Measurements from ENCODE around the gene XIRP2. TPM values are rescaled to one million over a fixed set of nuclear protein-coding genes. Genes with fewer than 3 reads are reported as not detected.
"Not testable (repeated sequence)": the region's sequence is repeated elsewhere in the genome, so short reads cannot be mapped to it uniquely, and the experiment has no call there.

XIRP2 gene
- total RNA-seq, 2 experiments from 2014 or later: not detected

DNA sequence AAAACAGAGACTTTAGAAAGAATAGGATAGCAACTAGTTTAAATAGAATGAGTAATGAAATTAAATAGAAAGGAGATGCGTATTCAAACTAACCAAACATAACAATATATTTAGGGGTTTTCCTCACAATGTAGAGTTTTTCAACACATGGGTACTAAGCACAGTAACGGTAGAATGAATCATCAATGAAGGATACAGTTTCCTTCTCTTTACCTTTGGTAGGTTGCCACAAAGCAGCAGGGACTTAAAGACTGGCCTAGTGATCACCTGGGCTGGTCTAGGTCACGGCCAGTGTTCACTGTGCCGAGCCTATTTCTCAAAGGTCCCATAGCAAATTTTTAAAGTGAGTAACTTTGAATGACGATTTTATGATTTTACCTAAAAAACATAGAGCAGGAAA lies 311.7 kb downstream of the XIRP2 start:
- DNase-seq: no peak
- Mint-ChIP-seq H3K4me1 (peaks cover 2% of the 10 kb centered on the region), H3K4me3 (no peak overlapping the region), H3K36me3 (no peaks in the 10 kb centered on the region), H3K27ac (no peak overlapping the region), H3K27me3 (no peaks in the 10 kb centered on the region), H3K9me3 (no peaks in the 10 kb centered on the region)

- H3K9me3 Mint-ChIP-seq: no peaks in the 10 kb centered on the region
- no peak overlapping the region for H3K4me3 Mint-ChIP-seq
- H3K27me3 Mint-ChIP-seq: no peaks in the 10 kb centered on the region
- no peak overlapping the region for H3K27ac Mint-ChIP-seq
- H3K36me3 Mint-ChIP-seq: no peaks in the 10 kb centered on the region
- no peak for DNase-seq
- no peaks in the 10 kb centered on the region for H3K4me1 Mint-ChIP-seq
Measured at GRCh38 chr2:167209784-167210183, 321.5 kb downstream of the XIRP2 start.

GRCh38 chr2:167212014-167212648 lies 323.9 kb downstream of the XIRP2 start:
- Mint-ChIP-seq H3K36me3 (no peaks in the 10 kb centered on the region), H3K27ac (no peak overlapping the region), H3K27me3 (no peaks in the 10 kb centered on the region), H3K4me1 (no peaks in the 10 kb centered on the region), H3K9me3 (no peaks in the 10 kb centered on the region), H3K4me3 (no peak overlapping the region)
- DNase-seq: no peak

GRCh38 chr2:167215595-167215994 lies 327.3 kb downstream of the XIRP2 start:
- no peaks in the 10 kb centered on the region for H3K27me3 Mint-ChIP-seq
- H3K27ac Mint-ChIP-seq: no peak overlapping the region
- DNase-seq: no peak
- H3K36me3 Mint-ChIP-seq: no peaks in the 10 kb centered on the region
- H3K4me3 Mint-ChIP-seq: no peak overlapping the region
- H3K9me3 Mint-ChIP-seq: no peaks in the 10 kb centered on the region
- no peaks in the 10 kb centered on the region for H3K4me1 Mint-ChIP-seq

DNA sequence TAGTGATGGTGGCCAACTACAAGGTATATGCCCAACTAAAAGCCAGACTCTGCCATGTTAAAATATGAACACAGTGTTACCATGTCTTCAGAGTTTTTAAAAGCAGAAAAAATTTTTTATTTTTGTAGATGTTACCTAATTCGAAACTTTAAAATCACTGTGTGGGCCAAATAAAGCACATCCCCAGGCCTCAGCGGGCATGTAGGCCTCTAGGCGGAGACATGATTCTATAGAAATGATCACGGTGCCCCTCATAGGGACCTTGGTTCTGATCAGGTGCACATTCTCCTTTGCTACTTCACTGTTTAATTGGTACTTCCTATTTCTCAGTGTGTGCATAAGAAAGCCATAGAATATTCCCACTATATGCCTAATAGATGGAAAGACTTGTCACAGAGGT lies 349.2 kb downstream of the XIRP2 start:
- Mint-ChIP-seq H3K4me1 (no peaks in the 10 kb centered on the region), H3K4me3 (no peak overlapping the region), H3K27ac (no peak overlapping the region), H3K36me3 (no peaks in the 10 kb centered on the region), H3K9me3 (no peaks in the 10 kb centered on the region), H3K27me3 (no peaks in the 10 kb centered on the region)
- DNase-seq: no peak

GRCh38 chr2:167240671-167241070 lies 352.4 kb downstream of the XIRP2 start:
- Mint-ChIP-seq H3K4me3 (no peak overlapping the region), H3K36me3 (no peaks in the 10 kb centered on the region), H3K27ac (no peak overlapping the region), H3K27me3 (no peaks in the 10 kb centered on the region), H3K9me3 (no peaks in the 10 kb centered on the region), H3K4me1 (no peaks in the 10 kb centered on the region)
- no peak for DNase-seq

DNA sequence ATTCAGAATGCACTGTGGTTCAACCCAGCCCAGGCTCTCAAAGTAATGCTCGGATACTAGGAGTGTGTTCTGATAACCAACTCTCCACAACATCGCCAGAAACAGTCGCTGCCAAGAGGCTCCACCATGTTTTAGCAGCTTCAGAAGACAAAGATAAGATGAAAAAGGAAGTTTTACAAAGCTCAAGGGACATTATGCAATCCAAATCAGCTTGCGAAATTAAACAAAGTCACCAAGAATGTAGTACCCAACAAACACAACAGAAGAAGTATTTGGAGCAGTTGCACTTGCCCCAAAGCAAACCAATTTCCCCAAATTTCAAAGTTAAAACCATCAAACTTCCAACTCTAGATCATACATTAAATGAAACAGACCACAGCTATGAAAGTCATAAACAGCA lies 360.9 kb downstream of the XIRP2 start:
- DNase-seq: no peak
- Mint-ChIP-seq H3K27me3 (peaks cover 4% of the 10 kb centered on the region), H3K27ac (no peak overlapping the region), H3K36me3 (no peaks in the 10 kb centered on the region), H3K4me1 (no peaks in the 10 kb centered on the region), H3K4me3 (no peak overlapping the region), H3K9me3 (peaks cover 2% of the 10 kb centered on the region)

- Mint-ChIP-seq H3K4me3 (no peak overlapping the region), H3K9me3 (peaks cover 2% of the 10 kb centered on the region)
Measured at GRCh38 chr2:167253025-167253424, 364.7 kb downstream of the XIRP2 start.

GRCh38 chr2:167254721-167255120 lies 366.4 kb downstream of the XIRP2 start:
- Mint-ChIP-seq H3K27ac (no peak overlapping the region), H3K4me3 (no peak overlapping the region), H3K9me3 (no peaks in the 10 kb centered on the region), H3K4me1 (no peaks in the 10 kb centered on the region), H3K27me3 (peaks cover 3% of the 10 kb centered on the region), H3K36me3 (no peaks in the 10 kb centered on the region)
- no peak for DNase-seq

More at GRCh38 chr2:167253025-167253424, 364.7 kb downstream of the XIRP2 start:
- no peak for DNase-seq
- Mint-ChIP-seq H3K27me3 (peaks cover under 1% of the 10 kb centered on the region), H3K4me1 (no peaks in the 10 kb centered on the region), H3K36me3 (no peaks in the 10 kb centered on the region), H3K27ac (no peak overlapping the region)

- peaks cover 3% of the 10 kb centered on the region for H3K27me3 Mint-ChIP-seq
- no peaks in the 10 kb centered on the region for H3K4me1 Mint-ChIP-seq
- no peak overlapping the region for H3K4me3 Mint-ChIP-seq
Measured at GRCh38 chr2:167258712-167259111, 370.4 kb downstream of the XIRP2 start.

GRCh38 chr2:167264380-167264779 lies 376.1 kb downstream of the XIRP2 start:
- DNase-seq: no peak
- Mint-ChIP-seq H3K4me3 (no peak overlapping the region), H3K4me1 (no peaks in the 10 kb centered on the region), H3K36me3 (no peaks in the 10 kb centered on the region), H3K27me3 (no peaks in the 10 kb centered on the region), H3K9me3 (peaks cover 16% of the 10 kb centered on the region), H3K27ac (no peak overlapping the region)

More at GRCh38 chr2:167258712-167259111, 370.4 kb downstream of the XIRP2 start:
- H3K9me3 Mint-ChIP-seq: no peaks in the 10 kb centered on the region
- no peak overlapping the region for H3K27ac Mint-ChIP-seq
- no peaks in the 10 kb centered on the region for H3K36me3 Mint-ChIP-seq
- DNase-seq: no peak

DNA sequence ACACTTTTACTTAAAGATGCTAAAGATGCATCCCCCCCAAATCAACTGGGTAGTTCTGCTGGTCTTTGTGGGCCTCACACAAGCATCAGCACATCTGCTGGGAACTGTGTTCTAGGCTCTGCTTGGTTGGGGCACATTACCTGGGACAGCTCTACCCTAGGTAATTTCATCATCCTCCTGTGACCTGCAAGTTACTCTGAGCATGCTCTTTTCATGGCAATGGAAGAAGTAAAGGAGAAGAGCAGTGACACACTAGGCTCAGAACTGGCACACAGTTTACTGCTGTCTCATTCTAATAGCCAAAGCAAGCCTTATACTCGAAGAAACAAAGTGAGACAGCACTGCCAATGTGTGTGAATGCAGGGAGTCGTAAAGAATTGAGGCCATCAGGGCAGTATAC lies 376.7 kb downstream of the XIRP2 start:
- no peak overlapping the region for H3K27ac Mint-ChIP-seq
- no peaks in the 10 kb centered on the region for H3K4me1 Mint-ChIP-seq
- peaks cover 19% of the 10 kb centered on the region for H3K9me3 Mint-ChIP-seq
- no peak overlapping the region for H3K4me3 Mint-ChIP-seq
- H3K36me3 Mint-ChIP-seq: no peaks in the 10 kb centered on the region
- DNase-seq: no peak
- no peaks in the 10 kb centered on the region for H3K27me3 Mint-ChIP-seq

- peaks cover 19% of the 10 kb centered on the region for H3K9me3 Mint-ChIP-seq
- no peak overlapping the region for H3K4me3 Mint-ChIP-seq
- no peak for DNase-seq
- no peak overlapping the region for H3K27ac Mint-ChIP-seq
- H3K36me3 Mint-ChIP-seq: no peaks in the 10 kb centered on the region
- no peaks in the 10 kb centered on the region for H3K4me1 Mint-ChIP-seq
- no peaks in the 10 kb centered on the region for H3K27me3 Mint-ChIP-seq
Measured at GRCh38 chr2:167265722-167266121, 377.4 kb downstream of the XIRP2 start.

DNA sequence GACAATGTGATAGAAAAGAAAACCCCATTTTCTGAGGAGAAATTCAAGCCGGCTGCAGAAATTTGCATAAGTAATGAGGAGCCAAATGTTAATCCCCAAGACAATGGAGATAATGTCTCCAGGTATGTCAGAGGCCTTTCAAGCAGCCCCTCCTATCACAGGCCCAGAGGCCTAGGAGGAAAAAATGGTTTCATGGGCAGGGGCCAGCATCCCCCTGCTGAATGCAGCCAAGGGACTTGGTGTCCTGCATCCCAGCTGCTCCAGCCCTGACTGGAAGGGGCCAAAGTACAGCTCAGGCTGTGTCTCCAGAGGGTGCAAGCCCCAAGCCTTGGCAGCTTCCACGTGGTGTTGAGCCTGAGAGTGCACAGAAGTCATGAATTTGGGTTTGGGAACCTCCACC lies 380.0 kb downstream of the XIRP2 start:
- H3K27me3 Mint-ChIP-seq, H3K4me1 Mint-ChIP-seq, H3K27ac Mint-ChIP-seq, H3K36me3 Mint-ChIP-seq, H3K4me3 Mint-ChIP-seq, DNase-seq: not testable (repeated sequence)
- peaks cover 19% of the 10 kb centered on the region for H3K9me3 Mint-ChIP-seq

DNA sequence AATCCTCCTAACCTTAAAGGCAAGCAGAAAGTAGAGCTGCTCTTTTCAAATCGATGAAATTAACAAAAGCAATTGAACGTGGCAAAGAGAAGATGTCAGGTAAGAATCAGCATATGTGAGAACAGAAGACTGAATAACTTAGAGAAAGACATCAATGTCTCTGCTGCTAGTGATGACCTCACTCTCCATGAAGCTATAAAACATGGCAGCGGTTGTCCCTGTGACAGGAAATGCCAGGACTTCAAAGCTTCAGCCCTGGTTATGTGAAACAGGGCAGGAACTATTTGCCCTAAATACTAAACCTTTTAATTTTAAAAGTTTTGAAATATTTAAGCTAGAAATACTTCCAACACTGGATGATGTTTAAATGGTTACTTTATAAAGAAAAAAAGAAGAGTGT lies 383.7 kb downstream of the XIRP2 start:
- Mint-ChIP-seq H3K4me3 (no peak overlapping the region), H3K4me1 (no peaks in the 10 kb centered on the region), H3K27me3 (peaks cover 6% of the 10 kb centered on the region), H3K36me3 (no peaks in the 10 kb centered on the region), H3K9me3 (peaks cover 19% of the 10 kb centered on the region), H3K27ac (no peak overlapping the region)
- no peak for DNase-seq

- DNase-seq: no peak
- Mint-ChIP-seq H3K27me3 (peaks cover 6% of the 10 kb centered on the region), H3K36me3 (no peaks in the 10 kb centered on the region), H3K27ac (no peak overlapping the region), H3K4me1 (no peaks in the 10 kb centered on the region), H3K4me3 (no peak overlapping the region), H3K9me3 (no peaks in the 10 kb centered on the region)
Measured at GRCh38 chr2:167275046-167275445, 386.8 kb downstream of the XIRP2 start.

All from activated naive CD8-positive, alpha-beta T cell treated with anti-CD3 and anti-CD28 coated beads for 36 hours (primary cell).